Activated CD8-positive, alpha-beta memory T cell treated with anti-CD3 and anti-CD28 coated beads, Interleukin-2, amount 50 U/mL, for 24 hours (primary cell): Measurements from ENCODE around the gene WLS.
"Not testable (repeated sequence)": the region's sequence is repeated elsewhere in the genome, so short reads cannot be mapped to it uniquely, and the experiment has no call there.

ENCODE experiments used
- DNase-seq: peaks from one replicate; pipeline ENCODE4 v3.0.0-alpha.2; 2020; ENCODE audit errors: extremely low read depth

Gene WLS

GRCh38 chr1:68232289-68233148 is at the start of gene WLS:
Gene WLS (minus strand): TSS chr1:68232523. CDS start chr1:68232299, 224 bp downstream.
- no peak for DNase-seq

DNA sequence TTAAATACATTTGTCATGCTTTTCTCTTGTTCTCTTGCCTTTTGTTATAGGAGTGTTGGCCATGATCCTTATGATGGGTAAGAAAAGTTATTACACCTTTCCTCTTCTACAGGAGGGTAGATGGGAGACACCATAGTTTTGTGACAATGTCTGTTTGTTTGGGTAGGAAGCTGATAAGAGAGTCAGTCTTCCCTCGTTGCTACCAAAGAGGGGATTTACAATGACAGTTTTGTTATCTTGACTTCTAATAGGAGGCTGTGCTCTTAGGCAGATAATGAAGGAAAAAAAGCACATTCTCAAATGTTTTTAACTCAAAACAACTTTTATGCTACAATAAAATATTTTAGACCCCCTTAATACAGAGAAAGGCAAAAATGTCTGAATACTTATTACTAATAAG is 48.0 kb upstream of the WLS start:
- DNase-seq: no peak

- DNase-seq: no peak
These were observed 47.5 kb upstream of the WLS start for GRCh38 chr1:68279846-68280245.

DNA sequence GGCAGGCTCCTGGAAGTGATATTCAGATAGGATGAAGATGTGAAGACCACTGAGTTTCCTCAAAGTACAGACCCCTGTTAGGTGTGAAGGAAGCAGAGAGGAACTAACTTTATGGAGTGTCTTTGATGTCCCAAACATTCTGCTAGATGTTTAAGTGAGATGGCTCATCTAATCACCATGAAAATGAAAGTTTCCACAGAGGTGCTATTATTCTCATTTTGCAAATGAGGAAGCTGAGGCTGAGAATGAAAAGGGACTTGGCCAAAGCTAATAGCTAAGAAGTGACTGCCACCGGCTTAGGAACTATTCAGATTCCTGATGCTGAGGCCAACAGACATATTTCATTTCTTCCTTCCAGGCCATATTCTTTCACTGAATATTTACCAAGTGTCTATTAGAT is 45.9 kb upstream of the WLS start:
- no peak for DNase-seq

DNA sequence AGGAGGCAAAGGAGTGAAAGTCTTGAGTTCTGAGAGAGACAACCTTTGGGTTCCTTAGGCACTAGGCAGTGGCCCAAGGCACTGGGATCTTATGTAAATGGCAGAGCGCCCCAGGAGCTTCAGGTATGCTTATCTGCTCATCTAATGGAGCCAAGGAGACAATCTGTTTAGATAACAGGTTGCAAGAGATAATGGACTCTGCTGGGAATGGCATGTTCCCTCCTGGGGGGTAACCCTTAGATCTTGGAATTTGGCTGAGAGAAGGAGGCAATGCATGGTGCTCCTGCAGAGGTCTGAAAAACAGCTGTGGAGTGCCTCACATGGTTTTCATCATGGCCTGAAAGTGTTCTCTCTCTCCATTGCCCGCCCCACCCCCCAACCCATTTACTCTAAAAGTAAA is 44.1 kb upstream of the WLS start:
- DNase-seq: no peak

DNA sequence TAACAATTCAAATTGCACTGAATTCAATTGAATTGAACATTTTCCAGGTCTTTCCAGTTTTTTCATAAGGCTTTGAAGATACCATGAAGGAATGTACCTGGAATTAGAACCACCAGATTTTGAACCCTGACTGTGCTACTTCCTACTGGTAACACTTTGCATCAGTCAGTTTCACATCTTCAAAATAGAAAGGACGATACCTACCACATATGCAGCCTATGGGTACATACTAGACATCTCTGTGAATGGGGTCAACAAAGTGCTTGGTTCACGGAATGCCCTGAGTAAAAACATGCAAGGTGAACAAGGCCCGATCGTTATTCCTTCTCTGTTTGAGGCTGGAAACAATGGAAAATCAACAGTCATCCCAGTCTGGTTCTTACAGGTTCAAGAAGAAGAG is 41.2 kb upstream of the WLS start:
- DNase-seq: no peak

- DNase-seq: no peak
These were observed 39.3 kb upstream of the WLS start for GRCh38 chr1:68271596-68271995.

DNA sequence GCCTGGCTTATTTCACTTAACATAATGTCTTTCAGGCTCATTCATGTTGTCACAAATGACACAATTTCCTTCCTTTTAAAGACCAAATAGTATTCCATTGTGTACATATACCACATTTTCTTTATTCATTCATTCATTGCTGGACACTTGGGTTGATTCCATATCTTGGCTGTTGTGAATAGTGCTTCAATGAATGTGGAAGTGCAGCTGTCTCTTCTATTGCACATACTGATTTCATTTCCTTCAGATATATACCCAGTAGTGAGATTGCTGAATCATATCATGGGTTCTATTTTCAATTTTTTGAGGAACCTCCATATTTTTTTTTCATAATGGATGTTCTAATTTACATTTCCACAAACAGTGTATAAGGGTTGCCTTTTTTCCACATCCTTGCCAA is 38.6 kb upstream of the WLS start:
- no peak for DNase-seq

- no peak for DNase-seq
These were observed 37.5 kb upstream of the WLS start for GRCh38 chr1:68269637-68270430.

DNA sequence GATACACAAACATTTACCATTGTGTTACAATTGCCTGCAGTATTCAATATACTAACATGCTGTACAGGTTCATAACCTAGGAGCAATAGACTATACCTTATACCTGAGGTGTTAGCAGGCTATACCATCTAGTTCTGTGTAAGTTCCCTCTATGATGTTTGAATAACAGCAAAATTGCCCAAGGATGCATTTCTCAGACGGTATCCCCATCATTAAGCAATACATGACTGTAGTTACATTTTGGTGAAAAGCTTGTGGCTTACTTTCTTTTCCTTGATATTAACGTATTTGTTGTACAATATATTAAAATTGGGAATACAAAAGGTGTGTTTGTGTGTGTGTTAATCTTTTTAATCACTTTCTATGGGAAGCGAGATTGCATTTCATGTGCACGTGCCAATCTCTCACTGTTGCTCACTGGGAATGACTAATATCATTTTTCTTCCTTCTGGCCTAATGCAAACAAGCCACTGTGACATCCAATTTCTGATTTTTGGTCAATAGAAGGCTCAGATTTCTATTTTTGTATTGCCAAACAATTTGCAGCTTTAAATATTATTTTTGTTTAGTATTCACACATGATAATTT is 36.7 kb upstream of the WLS start:
- DNase-seq: no peak

DNA sequence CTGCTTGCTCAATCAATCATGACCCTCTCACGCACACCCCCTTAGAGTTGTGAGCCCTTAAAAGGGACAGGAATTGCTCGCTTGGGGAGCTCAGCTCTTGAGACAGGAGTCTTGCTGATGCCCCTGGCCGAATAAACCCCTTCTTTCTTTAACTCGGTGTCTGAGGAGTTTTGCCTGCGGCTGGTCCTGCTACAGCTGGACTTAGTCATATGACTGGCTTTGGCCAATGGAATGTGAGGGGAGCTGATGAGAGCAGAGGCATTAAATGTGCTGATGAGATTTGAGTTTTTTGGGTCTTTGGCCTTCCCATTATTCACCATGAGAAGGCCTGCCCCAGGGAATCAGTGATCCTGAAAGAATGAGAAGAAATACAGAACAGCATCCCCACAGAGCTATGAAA is 24.5 kb upstream of the WLS start:
- not testable (repeated sequence) for DNase-seq

GRCh38 chr1:68255301-68255700 is 23.0 kb upstream of the WLS start:
- no peak for DNase-seq

DNA sequence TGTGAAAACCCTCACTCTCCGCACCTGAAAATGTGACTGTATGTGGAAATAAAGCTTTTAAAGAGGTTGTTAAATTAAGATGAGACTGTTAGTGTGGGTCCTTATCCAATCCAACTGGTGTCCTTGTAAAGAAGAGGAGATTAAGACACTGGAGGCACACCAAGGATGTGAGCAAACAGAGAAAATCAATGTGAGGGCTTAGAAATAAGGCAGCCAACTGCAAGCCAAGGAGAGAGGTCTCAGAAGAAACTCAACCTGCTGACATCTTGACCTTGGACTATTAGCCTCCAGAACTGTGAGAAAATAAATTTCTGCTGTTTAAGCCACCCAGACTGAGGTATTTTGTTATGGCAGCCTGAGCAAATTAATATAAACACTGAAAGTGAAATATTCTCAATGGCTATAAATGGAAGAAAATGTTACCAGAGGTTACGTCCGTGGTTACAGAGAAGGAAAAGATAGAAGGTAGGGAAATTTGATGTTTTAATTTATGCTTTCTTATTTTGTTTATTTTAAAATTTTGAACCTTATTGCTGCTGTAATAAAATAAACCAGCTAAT is 22.4 kb upstream of the WLS start:
- no peak for DNase-seq

DNA sequence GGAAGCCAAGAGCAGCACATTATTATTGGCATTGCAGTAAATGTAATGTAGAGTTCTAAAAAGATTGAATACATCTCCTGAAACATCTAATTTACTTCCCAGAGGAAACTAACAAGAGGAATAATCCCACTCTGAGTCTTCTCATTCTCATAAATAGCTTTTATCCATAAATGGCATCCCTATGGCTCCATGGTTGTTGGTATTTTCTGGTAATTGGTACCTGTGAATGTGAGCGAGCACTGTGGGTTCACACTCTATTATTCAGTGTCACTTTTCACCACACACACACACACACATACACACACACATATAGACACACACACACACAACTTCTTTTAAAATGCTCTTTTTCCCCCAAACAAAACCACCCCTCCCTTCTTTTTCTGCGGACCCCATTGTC is 4.7 kb upstream of the WLS start:
- DNase-seq: no peak

- DNase-seq: no peak
These were observed 1.8 kb upstream of the WLS start for GRCh38 chr1:68234094-68234493.

DNA sequence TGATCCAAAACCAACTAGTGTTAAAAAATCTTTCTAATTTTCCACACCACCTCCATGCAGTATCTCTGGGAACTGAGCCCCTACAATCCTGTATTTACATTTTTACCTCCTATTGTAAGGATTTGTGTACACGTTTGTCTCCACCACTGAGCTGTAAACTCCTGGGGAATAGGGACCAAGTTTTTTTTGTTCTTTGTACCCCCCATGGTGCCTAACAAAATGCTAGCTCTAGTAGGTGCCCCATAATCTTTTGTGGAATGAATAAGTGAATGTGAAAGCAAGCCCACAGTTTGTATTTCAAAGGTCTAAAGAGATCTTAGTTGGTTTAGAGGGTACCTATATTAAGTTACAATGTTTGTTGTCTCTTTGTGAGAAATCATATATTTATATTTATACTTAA is 879 bp upstream of the WLS start:
- DNase-seq: no peak

GRCh38 chr1:68231627-68232288 is 565 bp downstream of the WLS start:
- no peak for DNase-seq

DNA sequence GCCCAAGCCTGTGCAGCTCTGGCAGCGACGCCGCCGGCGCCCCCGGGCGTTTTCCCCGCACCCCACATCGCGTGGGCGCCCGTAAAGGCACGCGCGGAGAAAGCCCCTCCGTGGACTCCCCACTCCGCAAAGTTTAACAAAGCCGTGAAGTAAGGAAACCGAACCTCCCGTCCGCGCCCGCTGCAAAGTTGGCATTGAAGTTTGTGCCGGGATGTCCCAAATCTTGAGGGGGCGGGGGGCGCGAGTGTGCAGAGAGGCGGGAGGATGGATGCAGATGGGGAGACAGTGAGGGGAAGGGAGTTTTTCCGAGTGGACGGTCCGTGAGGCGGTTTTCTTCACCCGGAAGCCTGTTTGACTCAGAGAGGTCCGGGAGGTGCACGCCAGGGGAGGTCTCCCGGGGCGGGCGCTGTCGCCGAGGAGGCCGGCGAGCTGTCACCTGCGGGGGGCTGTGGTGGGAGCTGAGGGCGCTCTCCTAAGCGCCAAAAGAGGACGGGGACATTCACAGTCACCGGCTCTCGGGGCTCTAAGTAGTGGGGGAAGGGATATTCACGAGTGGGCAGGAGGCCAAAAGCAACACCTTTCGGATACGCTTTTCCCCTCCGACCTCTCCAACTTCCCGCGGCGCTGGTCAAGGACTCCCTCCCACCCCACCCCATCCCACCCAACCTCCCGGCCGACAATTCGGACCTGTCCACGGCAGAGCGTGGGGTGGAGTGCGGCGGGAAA is 1.3 kb downstream of the WLS start:
- DNase-seq: no peak

DNA sequence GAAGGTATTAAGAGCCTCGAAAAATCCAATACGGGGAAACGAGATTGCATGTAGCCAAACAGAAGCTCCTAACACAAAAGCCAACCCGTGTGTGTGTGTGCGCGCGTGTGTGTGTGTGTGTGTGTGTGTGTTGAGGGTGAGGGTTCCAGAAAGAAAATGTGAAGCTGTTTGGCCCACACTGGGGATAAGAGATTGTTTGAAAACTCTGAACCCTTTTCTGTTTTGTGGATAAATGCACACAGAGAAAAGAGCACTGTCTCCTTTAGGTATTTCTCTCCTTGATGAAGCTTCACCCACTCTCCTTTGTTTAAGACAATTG is 1.9 kb downstream of the WLS start:
- no peak for DNase-seq

GRCh38 chr1:68229650-68230483 is 2.5 kb downstream of the WLS start:
- no peak for DNase-seq
